Right lobe of liver (tissue), 4 donors: Measurements from ENCODE around the gene STAG2.

ENCODE experiments used
- CTCF ChIP-seq, 4 donors: fragments of 200-600 bp in 3 of 4; fragments of 450-650 bp in 1 of 4; IDR thresholded peaks; one replicate each; pipeline versions ENCODE4 v1.5.1 to v1.8.0; 2016 to 2022; ENCODE audit warnings: antibody characterized with exemption in 4 of 4, mild to moderate bottlenecking in 2 of 4
- POLR2A ChIP-seq: fragments of 450-650 bp; IDR thresholded peaks from one replicate; pipeline ENCODE4 v1.6.1; 2017; ENCODE audit warnings: antibody characterized with exemption, mild to moderate bottlenecking
- donor health status: DM: no; HTN: no; CAD: no.
- donor health status: DM: no; HTN: no; CAD: no.
- donor health status: DM: no; HTN: yes; CAD: no.

GRCh38 chrX:123961268-123962005, at the start of gene STAG2:
- TF ChIP-seq POLR2A (no peak), CTCF (IDR thresholded peaks at IDR 0.05) (no peak)
